Kidney epithelial cell (primary cell): ENCODE data around the gene GNA14. TPM values are rescaled to one million over a fixed set of nuclear protein-coding genes. Genes with fewer than 3 reads are reported as not detected.

Source experiments
- DNase-seq: peaks from one replicate; pipeline ENCODE4 v3.0.0-alpha.2; 2010; ENCODE audit warnings: low read depth
- H3K27me3 ChIP-seq: 2 replicates; pipeline ENCODE4 v1.6.0; 2011; ENCODE audit warnings: low read length; ENCODE audit not compliant: control insufficient read depth, insufficient read depth
- H3K36me3 ChIP-seq: 2 replicates; pipeline ENCODE4 v1.5.1; 2011; ENCODE audit warnings: low read length; ENCODE audit not compliant: control insufficient read depth, insufficient read depth
- H3K4me3 ChIP-seq: 2 replicates; pipeline ENCODE4 v1.5.1; 2011; ENCODE audit warnings: low read depth, mild to moderate bottlenecking, control low read depth, low read length
- total RNA-seq: library from RNA; depleted of rRNA; stranded (reverse); fragments of >200 nt; gene quantifications from 2 replicates; pipeline ENCODE4 v1.2.3, GENCODE V29; 2015
- TF ChIP-seq, protein P1 (sequence below): IDR thresholded peaks from 2 replicates; pipeline ENCODE4 v1.5.1; 2011; ENCODE audit warnings: mild to moderate bottlenecking, moderate library complexity, low read length, control low read depth, inconsistent platforms; ENCODE audit not compliant: insufficient read depth, poor library complexity, severe bottlenecking

The GNA14 gene
- total RNA-seq, 1 donor from 2014 or later: 0.63 TPM

DNA sequence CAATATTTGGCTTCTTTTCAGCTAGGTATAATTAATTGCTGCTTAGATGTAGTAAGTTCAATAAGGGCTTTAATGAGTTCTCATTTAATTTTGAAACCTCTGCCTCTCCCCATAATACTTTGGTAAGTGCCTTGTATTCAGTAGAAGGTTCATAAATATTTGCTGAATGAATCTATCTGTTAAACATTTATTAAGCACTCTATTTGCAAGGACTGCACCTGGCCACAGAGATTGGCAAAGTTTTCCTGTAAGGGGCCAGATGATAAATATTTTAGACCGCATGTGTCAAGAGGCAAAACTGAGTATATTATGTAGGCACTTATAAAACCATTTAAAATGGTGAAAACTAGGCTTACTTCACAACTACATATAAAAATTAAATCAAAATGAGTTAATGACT lies 19.0 kb upstream of the GNA14 start:
- Histone ChIP-seq H3K36me3 (no peaks in the 10 kb centered on the region), H3K4me3 (no peak overlapping the region), H3K27me3 (no peaks in the 10 kb centered on the region)
- no peak for DNase-seq
- TF ChIP-seq, protein P1, sequence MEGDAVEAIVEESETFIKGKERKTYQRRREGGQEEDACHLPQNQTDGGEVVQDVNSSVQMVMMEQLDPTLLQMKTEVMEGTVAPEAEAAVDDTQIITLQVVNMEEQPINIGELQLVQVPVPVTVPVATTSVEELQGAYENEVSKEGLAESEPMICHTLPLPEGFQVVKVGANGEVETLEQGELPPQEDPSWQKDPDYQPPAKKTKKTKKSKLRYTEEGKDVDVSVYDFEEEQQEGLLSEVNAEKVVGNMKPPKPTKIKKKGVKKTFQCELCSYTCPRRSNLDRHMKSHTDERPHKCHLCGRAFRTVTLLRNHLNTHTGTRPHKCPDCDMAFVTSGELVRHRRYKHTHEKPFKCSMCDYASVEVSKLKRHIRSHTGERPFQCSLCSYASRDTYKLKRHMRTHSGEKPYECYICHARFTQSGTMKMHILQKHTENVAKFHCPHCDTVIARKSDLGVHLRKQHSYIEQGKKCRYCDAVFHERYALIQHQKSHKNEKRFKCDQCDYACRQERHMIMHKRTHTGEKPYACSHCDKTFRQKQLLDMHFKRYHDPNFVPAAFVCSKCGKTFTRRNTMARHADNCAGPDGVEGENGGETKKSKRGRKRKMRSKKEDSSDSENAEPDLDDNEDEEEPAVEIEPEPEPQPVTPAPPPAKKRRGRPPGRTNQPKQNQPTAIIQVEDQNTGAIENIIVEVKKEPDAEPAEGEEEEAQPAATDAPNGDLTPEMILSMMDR: no peak

DNA sequence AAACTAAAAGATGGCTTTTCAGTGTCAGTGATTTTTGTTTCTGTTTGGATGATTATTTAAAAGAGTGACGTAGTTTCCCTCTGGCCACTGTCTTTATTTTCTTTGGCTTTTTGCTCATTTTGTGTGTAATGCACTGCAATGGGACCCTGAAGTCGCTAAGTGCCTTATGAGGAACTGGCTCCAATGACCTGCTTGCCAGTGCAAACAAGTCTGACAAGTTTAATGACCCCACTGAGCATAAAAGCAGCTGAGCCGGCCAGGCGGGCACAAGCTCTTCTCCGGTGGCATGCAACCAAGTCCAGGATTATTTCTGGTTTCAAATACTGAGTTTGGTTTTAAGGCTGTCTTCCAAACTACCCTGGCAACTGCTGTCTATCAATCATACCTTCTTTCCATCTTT lies 15.6 kb upstream of the GNA14 start:
- Histone ChIP-seq H3K36me3 (no peaks in the 10 kb centered on the region), H3K4me3 (no peak overlapping the region), H3K27me3 (no peaks in the 10 kb centered on the region)
- TF ChIP-seq, protein P1: no peak
- DNase-seq: peak; percentile 9

DNA sequence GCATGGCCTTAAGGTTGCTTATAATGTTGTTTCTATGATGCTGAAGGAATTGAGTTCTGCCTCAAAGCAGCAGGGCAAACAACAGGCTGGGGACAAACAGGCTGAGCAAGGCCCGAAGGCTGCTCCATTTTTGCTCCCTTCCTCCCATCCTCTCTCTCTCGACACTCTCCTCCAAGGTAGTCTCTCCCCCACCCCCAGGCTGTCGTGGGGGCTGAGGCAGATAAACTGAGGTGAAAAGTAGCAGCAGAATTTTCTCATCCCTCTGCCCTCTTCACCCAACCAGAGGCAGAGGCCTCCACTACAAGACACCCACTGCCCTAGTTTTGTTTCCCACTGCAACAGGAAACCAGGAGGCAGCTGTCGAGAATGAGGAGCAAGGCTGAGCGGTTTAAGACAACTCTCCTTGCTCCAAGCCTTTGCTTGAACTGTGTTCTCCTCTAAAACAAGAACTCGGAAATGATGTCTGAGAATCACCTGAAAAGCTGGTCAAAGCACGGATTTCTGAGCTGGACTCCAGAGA lies 13.5 kb upstream of the GNA14 start:
- Histone ChIP-seq H3K36me3 (no peaks in the 10 kb centered on the region), H3K4me3 (no peak overlapping the region), H3K27me3 (no peaks in the 10 kb centered on the region)
- DNase-seq: no peak
- TF ChIP-seq, protein P1: no peak

DNA sequence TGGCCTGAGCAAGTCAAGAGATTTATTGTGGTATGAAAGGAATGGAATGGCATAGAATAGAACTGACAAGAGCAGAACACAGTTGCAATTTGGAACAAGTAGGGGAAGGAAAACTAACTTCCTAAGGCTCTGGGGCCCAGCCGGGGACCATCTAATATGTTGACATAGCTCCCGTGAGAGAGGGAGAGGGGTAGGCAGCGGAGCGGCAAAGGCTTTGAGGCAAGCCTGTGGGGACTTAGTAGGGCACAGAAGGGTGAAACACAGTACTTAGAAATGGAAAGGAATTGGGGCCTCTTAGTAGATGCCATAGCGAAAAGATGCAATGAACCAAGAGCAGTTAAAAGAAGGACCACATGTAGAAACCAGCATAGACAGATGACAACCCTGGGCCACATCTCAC lies 11.8 kb upstream of the GNA14 start:
- TF ChIP-seq, protein P1: no peak
- Histone ChIP-seq H3K4me3 (no peak overlapping the region), H3K36me3 (no peaks in the 10 kb centered on the region), H3K27me3 (no peaks in the 10 kb centered on the region)
- no peak for DNase-seq

DNA sequence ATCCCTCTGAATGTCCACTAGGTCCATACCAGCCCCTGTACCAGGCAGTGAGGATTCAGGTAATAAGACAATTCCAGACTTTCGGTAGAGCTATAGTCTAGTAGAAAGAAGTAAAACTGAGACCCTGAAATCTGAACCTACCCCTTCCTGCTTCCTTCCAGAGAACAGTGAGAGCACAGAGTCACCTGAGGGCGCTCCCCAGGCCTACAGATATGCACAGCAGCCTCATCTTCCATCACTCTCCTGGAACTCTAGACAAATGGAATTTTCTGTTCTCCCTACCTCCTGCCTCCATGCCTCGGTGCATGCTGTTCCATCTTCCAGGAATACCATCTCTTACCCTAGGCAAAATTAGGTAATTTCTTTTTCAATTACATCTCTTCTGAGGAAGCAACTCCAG lies 3.1 kb upstream of the GNA14 start:
- peaks cover 25% of the 10 kb centered on the region for H3K27me3 ChIP-seq
- TF ChIP-seq, protein P1: no peak
- no peak for DNase-seq
- no peak overlapping the region for H3K4me3 ChIP-seq
- no peaks in the 10 kb centered on the region for H3K36me3 ChIP-seq

DNA sequence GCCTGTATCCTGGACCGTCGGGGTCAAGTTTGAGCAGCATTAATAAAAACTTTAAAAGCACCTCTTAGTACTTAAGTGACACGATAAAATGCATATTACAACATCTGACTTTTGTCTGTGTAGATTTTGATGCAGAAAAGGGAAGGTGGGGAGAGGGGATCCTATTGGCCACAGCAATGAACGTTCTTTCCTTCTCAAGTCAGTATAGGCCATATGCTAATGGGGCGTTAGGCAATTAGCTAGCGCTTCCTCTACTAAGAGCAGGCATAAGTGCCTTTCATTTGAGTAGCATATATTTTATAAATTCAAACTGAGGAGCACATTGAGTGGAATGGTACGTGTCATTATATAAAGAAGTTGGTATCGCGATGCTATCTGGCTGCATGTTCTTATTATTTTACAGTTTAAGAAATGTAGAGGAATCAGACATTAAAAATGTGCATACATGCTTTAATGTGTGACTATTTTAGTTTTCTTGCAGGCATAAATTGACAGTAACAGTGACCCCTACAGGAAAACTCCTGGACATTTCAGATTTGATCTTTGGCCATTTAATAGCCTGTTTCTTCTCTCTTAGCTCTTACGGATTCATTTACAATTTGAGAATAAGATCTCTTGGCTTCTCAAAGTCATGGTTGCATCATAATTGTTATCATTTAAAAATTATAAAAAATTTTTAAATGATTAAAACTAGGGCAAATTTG lies 1.1 kb upstream of the GNA14 start:
- no peaks in the 10 kb centered on the region for H3K36me3 ChIP-seq
- H3K4me3 ChIP-seq: no peak overlapping the region
- TF ChIP-seq, protein P1: peak; percentile 24
- no peak for DNase-seq
- peaks cover 28% of the 10 kb centered on the region for H3K27me3 ChIP-seq
